HG03571 (cell line): ENCODE data around the gene SLC36A1.
A peak's percentile ranks its signal among the peaks of the same experiment; 100 is the strongest.
"Not testable (repeated sequence)": the region's sequence is repeated elsewhere in the genome, so short reads cannot be mapped to it uniquely, and the experiment has no call there.

Source experiments
- ATAC-seq: cut with Tn5 transposase; IDR thresholded peaks from one replicate; pipeline ENCODE4 v1.9.1; 2021; ENCODE audit not compliant: unreplicated experiment

Gene SLC36A1

DNA sequence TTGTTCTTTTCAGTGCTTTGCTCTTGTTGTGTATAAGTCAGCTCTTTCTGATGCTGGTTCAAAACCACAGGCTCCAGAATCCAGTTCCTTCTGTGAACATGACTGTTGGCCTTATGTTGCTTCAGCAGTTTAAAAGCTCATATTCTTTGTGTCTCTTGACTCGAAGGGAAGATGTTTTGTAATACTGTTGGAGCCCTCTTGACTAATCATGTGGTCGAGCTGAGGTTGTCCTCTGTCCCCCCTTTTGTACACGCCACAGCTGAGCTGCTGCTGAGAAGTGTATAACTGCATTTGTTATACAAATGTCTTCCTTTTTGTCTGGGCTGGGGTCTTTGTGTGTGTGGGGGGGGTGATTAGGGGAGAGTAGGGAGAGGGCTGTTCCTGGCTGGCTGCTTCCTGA is 35.8 kb downstream of the SLC36A1 start:
- ATAC-seq: no peak

GRCh38 chr5:151483647-151484046 is 36.2 kb downstream of the SLC36A1 start:
- no peak for ATAC-seq

GRCh38 chr5:151487544-151487943 is 40.1 kb downstream of the SLC36A1 start:
- ATAC-seq: no peak

GRCh38 chr5:151490627-151491026 is 43.2 kb downstream of the SLC36A1 start:
- no peak for ATAC-seq

DNA sequence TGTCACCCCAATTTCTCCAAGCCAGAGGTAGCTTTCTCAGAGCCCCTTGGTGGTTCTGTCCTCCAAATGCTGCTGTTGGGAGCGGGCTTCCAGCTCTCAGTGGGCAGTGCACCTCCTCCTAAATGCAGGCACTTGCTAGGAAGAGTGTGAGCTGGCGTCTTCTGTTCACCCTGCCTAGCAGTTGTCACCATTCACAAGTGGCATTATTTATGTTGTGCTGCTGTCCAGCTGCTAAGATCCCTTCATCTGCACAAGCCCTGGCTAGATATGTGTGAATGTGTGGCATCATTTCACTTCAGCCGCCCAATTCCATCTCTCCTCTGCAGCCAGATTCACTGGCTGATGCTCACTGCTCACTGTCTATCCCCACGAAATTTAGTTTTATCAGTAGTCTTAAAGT is 43.7 kb downstream of the SLC36A1 start:
- ATAC-seq: no peak

- no peak for ATAC-seq
These were observed 45.3 kb downstream of the SLC36A1 start for GRCh38 chr5:151492729-151493128.

DNA sequence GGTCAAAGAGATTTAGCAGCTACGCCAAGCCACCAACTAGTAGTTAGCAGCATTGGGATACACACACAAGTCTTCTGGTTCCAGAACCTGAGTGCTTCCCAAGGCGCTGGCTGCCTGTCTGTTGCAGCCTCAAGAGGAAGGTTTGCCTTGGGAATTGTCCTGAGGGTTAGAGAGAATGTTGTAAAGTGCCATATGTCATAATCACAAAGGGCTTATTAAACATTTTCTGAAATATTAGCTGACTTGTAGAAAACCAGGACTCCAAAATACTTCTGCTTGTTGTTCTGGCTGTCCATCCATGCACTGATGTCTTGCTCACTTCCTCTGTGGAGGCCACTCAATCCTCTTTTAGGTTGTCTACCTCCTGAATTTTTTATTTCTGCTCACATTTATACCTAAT is 46.3 kb downstream of the SLC36A1 start:
- no peak for ATAC-seq

DNA sequence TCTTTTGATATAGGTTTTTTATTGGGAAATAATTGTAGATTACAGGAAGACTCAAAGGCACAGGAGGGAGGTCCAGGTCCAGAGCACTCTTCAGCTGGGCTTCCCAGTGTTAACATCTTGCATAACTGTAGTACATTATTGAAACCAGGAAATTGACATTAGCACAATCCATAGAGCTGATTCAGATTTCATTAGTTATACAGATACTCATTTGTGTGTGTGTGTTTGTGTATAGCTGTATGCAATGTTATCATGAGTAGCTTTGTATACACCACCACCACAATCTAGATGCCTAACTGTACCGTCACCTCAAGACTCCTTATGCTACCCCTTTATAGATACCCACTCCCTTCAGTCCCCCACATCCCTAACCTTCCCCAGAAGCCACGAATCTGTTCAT is 47.9 kb downstream of the SLC36A1 start:
- no peak for ATAC-seq

DNA sequence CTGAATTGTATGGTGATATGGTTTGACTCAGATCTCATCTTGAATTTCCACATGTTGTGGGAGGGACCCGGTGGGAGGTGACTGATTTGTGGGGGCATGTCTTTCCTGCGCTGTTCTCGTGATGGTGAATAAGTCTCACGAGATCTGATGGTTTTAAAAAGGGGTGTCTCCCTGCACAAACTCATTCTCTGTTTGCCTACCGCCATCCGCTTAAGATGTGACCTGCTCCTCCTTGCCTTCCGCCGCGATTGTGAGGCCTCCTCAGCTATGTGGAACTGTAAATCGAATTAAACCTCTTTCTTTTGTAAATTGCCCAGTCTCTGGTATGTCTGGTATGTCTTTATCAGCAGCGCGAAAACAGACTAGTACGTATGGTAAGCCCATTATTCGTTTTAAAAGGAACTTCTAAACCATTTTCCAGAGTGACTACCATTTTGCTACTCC is 48.7 kb downstream of the SLC36A1 start:
- no peak for ATAC-seq

DNA sequence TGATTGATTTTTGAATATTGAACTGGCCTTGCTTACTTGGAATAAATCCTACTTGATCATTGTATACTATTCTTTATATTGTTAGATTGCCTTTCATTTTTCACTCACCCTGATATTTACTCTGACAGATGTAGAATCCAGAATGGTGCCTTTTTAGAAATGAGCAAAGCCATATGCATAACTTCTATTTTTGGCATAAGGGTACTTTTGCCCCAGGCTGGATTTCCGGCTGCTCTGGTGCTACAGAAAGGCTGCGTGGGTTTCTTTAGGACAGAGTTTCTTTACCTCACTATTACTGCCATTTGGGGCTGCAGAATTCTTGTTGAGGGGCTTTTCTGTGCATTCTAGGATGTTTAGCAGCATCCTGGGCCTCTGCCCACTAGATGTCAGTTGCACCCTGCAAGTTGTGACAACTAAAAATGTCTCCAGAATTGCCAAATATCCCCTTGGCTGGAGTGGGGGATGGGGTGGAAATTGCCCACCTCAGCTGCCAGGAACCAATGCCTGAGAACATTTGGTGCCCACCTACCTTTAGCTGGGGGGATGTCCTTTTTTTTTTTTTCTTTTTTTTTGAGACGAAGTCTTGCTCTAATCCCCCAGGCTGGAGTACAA is 50.1 kb downstream of the SLC36A1 start:
- ATAC-seq: no peak

GRCh38 chr5:151498395-151499155 is 51.2 kb downstream of the SLC36A1 start:
- no peak for ATAC-seq

- no peak for ATAC-seq
These were observed 52.2 kb downstream of the SLC36A1 start for GRCh38 chr5:151499501-151500035.

- no peak for ATAC-seq
These were observed 56.6 kb downstream of the SLC36A1 start for GRCh38 chr5:151504006-151504405.

GRCh38 chr5:151508308-151508707 is 60.9 kb downstream of the SLC36A1 start:
- ATAC-seq: not testable (repeated sequence)

- ATAC-seq: peak; percentile 48
These were observed 61.8 kb downstream of the SLC36A1 start for GRCh38 chr5:151509231-151509630.

DNA sequence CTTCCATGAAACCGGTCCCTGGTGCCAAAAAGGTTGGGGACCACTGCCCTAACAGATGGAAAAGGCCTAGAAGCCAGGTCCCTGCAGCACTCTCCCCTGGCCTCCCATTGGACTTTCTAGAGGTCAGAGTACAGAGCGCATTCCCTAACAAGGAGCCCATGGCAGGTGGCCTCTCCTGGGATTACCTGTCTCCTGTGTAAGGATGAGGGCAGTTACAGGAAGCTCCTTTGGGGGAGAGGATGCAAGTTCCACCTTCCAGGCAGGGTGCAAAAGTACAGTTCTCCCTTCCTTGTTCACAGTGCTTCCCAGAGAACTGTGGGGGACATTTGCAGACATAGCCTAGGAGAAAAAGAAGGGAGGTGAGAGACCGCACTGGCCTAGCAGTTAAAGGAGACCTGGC is 62.4 kb downstream of the SLC36A1 start:
- no peak for ATAC-seq

DNA sequence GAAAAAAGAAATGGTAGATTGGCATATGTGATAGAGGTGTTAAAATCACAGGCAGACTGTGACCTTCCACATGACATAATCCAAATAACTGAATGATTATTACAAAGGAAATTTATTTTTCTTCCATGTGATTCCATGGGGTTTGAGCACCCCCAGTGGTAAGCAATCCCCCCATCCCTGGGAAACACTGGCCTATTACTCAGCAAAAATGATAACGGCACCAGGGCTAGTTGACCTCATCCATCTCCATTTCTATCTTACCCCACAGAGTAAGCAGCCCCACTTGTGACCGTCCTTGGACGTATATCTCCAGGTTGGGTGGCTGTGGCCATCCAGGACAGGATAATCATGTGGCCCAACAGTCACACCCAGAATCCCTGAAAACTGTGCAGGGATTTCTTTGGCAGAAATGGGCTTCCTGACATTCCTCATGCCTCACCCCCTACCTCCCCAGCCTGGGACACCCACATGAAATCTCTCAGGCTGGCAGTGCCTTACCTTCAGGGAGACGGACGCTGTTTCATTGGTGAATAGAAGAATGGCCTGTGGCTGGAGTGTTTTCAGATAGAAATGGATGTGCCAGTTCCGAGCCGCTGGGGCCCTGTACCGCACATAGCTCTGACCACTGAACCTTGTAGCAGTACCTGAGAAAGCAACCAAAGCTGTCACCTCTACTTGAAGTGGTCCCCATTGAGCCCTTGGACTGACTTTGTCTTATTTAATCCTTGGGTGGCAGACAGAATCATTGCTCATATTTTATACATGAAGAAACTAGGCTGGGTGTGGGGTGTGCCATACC is 69.9 kb downstream of the SLC36A1 start:
- no peak for ATAC-seq

- no peak for ATAC-seq
These were observed 72.9 kb downstream of the SLC36A1 start for GRCh38 chr5:151520294-151520693.

- no peak for ATAC-seq
These were observed 74.8 kb downstream of the SLC36A1 start for GRCh38 chr5:151522226-151522625.

GRCh38 chr5:151523335-151523734 is 75.9 kb downstream of the SLC36A1 start:
- ATAC-seq: peak; percentile 90

DNA sequence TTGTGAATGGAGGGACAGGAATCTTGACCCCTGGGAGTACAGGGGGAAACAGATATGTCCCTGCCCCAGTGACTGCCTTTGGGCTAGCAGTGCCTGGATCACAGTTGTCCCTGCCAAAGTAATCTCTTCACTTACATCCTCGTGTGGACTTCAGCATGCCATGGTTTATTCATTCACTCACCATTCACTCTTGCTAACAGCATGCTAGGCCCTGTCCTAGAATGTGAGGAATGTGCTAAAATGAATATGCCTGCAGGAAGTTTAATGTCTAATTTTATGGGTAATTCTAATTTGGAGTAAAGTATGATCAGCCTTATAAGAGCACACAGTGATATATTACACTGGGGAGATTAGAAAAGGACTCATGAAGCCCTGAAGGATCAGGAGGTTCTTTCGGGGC is 80.8 kb downstream of the SLC36A1 start:
- no peak for ATAC-seq

DNA sequence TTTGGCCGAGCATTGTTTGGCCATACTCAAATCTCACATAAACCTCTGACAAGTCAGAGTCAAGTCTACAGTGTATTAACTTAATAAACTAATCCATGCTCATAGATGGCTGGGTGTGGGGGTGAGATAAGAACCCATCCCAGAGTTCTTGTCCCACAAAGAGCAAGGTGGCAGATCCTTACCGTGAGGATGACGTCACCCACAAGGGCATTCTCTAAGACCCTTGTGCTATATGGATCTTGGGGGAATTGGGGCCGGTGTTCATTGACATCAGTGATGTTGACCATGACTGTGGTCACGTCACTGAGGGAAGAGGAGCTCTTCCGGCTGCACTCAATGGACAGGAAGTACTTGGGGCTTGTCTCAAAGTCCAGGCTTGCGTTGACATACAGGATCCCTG is 81.6 kb downstream of the SLC36A1 start:
- no peak for ATAC-seq
